Measurements from ENCODE around the gene CMTM6.
A peak's percentile ranks its signal among the peaks of the same experiment; 100 is the strongest.

The CMTM6 gene

DNA sequence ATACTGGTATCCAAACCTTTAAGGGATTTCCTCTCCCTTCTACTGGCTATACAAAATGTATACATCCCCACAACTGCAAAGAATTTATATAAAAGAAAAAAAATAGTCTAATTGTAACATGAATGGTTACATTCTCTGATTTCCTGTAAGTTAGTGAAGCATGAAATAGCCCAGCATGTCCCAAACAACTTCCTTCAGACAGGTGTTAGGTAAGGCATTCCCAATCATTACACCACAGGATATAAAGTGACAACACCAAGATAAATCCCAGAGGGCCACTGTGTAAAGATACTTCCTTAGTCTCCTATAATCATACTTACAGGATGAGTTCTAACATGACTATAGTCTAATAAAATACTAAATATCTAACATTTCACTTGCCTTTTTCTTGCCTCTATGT, 7.6 kb downstream of the CMTM6 start:
- in situ Hi-C loops (cut with MboI; ENCODE audit: low pct_unique_long_range_greater_than_20kb, low sequenced_read_pairs, unreplicated experiment) = no loop called here
- DNase-seq (ENCODE audit: low spot score) = no peak
- no peak for TF ChIP-seq CTCF (IDR thresholded peaks at IDR 0.05; ENCODE audit: extremely low read depth, insufficient read depth, missing control alignments)

GRCh38 chr3:32493437-32494414, 8.9 kb downstream of the CMTM6 start:
- in situ Hi-C loops (cut with MboI; ENCODE audit: low pct_unique_long_range_greater_than_20kb, low sequenced_read_pairs, unreplicated experiment) = no loop called here
- no peak for TF ChIP-seq CTCF (IDR thresholded peaks at IDR 0.05; ENCODE audit: extremely low read depth, insufficient read depth, missing control alignments)
- peak; percentile 54 for DNase-seq (ENCODE audit: low spot score)

GRCh38 chr3:32492684-32493436, 9.8 kb downstream of the CMTM6 start:
- in situ Hi-C loops (cut with MboI; ENCODE audit: low pct_unique_long_range_greater_than_20kb, low sequenced_read_pairs, unreplicated experiment) = no loop called here
- TF ChIP-seq CTCF (IDR thresholded peaks at IDR 0.05; ENCODE audit: extremely low read depth, insufficient read depth, missing control alignments) = no peak
- DNase-seq (ENCODE audit: low spot score) = no peak

DNA sequence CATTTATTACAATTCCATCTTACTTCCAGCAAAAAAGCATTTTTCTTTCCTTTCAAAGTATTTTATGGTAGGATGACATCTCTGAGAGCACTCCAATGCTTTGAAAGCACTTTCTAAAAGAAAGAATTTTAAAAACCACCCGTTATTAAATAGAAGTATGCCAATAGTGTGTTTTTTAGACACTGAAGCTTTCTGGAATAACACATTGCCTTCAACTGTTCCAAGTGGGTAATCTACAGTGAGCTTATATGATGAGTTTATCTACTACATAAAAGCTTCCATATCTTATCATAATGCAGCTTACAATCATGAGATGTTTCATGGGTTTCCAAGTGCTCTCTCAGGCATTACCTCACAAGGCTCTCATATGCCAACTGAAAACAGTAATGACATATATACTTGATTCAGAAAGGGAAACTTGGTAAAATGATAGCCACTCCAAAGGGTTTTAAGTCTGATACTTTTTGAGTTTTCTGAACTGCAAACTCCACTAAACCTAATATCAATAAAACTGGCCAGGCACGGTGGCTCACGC, 14.1 kb downstream of the CMTM6 start:
- in situ Hi-C loops (cut with MboI; ENCODE audit: low pct_unique_long_range_greater_than_20kb, low sequenced_read_pairs, unreplicated experiment) = no loop called here
- no peak for DNase-seq (ENCODE audit: low spot score)
- TF ChIP-seq CTCF (IDR thresholded peaks at IDR 0.05; ENCODE audit: extremely low read depth, insufficient read depth, missing control alignments) = no peak

- no peak for TF ChIP-seq CTCF (IDR thresholded peaks at IDR 0.05; ENCODE audit: extremely low read depth, insufficient read depth, missing control alignments)
- DNase-seq (ENCODE audit: low spot score) = no peak
- in situ Hi-C loops (cut with MboI; ENCODE audit: low pct_unique_long_range_greater_than_20kb, low sequenced_read_pairs, unreplicated experiment) = no loop called here
Measured at GRCh38 chr3:32487781-32488473, 14.7 kb downstream of the CMTM6 start.

DNA sequence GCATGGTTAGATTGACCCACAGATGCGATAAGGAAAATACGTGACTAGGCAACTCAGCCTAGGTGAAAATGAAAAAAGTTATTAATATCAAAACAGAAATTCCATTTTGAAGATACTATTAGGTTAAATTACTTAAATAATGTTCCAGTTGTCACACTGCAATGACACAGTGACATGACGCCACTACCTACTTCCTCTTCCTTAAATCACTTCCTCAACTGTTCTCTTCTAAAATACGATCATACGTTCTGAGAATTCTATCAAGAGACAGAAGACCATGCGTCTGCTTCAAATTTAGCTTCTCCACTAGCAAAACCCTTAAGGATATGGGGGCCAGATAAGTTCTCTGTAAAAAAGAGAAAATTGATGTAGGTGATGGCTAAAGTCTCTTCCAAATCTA, 18.2 kb downstream of the CMTM6 start:
- DNase-seq (ENCODE audit: low spot score) = no peak
- in situ Hi-C loops (cut with MboI; ENCODE audit: low pct_unique_long_range_greater_than_20kb, low sequenced_read_pairs, unreplicated experiment) = no loop called here
- TF ChIP-seq CTCF (IDR thresholded peaks at IDR 0.05; ENCODE audit: extremely low read depth, insufficient read depth, missing control alignments) = no peak

All from GM13977 (cell line).